ENCODE measurements around the gene BMP2K. TPM values are rescaled to one million over a fixed set of nuclear protein-coding genes. Genes with fewer than 3 reads are reported as not detected.

Gene BMP2K
- total and polyA plus RNA-seq, 2 of the 8 experiments (the other 6 are each of a cell fraction or from before 2014, with no cell fraction given): 15.6 to 24.1 TPM

DNA sequence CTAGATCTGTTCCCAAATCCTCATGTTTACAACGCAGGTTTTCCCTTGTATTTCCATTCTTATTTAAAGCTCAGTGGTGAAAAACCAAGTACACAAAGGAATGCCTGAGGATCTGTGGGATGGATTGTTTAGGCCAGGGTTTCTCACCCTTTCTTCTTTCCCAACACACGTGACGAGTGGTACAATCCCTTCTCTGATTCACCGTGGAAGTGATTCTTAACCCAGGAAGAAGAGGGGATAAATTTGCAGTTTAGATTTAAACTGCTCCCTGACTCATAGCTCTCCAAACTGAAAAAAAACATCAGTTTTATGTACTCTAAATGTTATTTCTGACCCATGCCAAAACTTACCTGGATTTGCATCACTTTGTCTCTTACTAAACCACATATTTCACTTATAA is 146.1 kb downstream of the BMP2K start (continued):
- TF ChIP-seq EP300 (IDR thresholded peaks at IDR 0.05; ENCODE audit: borderline replicate concordance in 1 of 2, low read depth in 2 of 2, low read length in 2 of 2): no peak
